22Rv1 (cell line): ENCODE results near the gene ANKRD40.

Experiments
- CTCF ChIP-seq: fragments of 450-650 bp; IDR thresholded peaks from 2 replicates; pipeline ENCODE4 v1.5.1; 2017; ENCODE audit warnings: mild to moderate bottlenecking
- ZFX ChIP-seq: fragments of 450-650 bp; IDR thresholded peaks from 2 replicates; pipeline ENCODE4 v1.6.1; 2017; ENCODE audit warnings: antibody characterized with exemption, borderline replicate concordance

DNA sequence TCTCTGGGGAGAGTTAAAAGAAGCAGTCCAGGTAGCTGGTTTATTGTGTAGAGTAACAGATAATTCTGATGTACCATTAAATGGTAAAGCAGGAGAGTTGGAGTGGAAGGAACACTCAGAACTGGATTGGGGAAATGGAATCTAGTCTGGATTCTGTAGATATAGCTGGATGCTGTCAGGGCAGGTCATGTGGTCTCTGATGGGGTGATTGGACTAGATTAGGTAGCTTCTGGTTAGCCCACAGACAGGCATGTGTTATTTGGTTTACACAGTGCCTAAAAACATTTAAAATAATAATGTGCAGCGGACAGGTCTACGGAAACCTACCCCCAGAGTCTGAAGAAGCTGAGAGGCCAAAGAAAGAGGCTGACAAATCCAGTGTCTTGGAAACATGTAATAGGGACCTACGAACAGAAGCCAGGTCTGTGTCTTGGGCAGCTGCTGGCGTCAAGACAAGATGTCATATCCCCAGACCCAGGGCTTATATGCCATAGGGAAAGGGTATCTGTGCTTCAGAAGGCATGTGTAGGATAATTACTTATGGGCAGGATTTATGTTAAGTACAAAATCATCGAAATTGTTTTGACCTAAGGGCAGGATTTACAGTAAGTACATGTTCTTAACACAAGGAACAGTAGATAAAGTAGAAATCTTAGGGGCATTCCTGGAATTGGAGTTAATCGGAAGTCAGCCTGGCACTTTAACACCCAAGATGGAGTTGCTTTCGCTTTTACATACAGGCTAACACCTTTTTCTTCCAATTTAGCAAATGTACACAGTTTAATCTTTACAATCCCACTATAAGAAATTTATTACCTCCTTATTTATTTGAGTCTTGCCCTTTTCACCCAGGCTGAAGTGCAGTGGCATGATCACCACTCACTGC lies 24.1 kb upstream of the ANKRD40 start:
- TF ChIP-seq CTCF (no peak), ZFX (no peak)
